Heart left ventricle (tissue), 13 donors: ENCODE measurements around the gene UGT1A7.

Experiments
- POLR2A ChIP-seq, 2 donors: fragments of 450-650 bp; IDR thresholded peaks; one replicate each; pipeline ENCODE4 v1.6.1; 2017; ENCODE audit warnings: antibody characterized with exemption in 2 of 2, mild to moderate bottlenecking in 2 of 2, moderate library complexity in 2 of 2
- TF ChIP-seq, protein P1 (sequence below), 12 donors: fragments of 200-600 bp; sonication (generic) in 4 of 12; IDR thresholded peaks; one replicate each; pipeline versions ENCODE4 v1.5.0 to v1.8.0; 2018 to 2022; ENCODE audit warnings: antibody characterized with exemption in 12 of 12, mild to moderate bottlenecking in 5 of 12
- donor health status: ischemic (EF 13 %, LVEDD 7.1; RV severe dilation, severe dysfunction).
- donor health status: DM: no; HTN: yes; CAD: no.
- donor health status: DM: no; HTN: no; CAD: no.
- donor health status: ischemic (EF 25% LVEDD 6.9; RV normal size, moderate dysfunction).
- donor health status: ischemic (EF 25% LVEDD 5.7; RV mildly dilated, moderate dysfunction).
- donor health status: ischemic (EF 35%, LVEDD 5.7; RV mildly dilated, moderate dysfunction).
- donor health status: nonischemic (EF 11% LVEDD 7.7; RV severe dilation, severe dysfunction).
- donor health status: DM: yes; HTN: yes; CAD: no.
- donor health status: PGD.
- donor health status: ischemic (EF 29% LVEDD 5.4; RV normal size, mild dysfunction).
- donor health status: nonischemic (EF 23%, LVEDD 6.1; RV moderate dilation, normal function).

DNA sequence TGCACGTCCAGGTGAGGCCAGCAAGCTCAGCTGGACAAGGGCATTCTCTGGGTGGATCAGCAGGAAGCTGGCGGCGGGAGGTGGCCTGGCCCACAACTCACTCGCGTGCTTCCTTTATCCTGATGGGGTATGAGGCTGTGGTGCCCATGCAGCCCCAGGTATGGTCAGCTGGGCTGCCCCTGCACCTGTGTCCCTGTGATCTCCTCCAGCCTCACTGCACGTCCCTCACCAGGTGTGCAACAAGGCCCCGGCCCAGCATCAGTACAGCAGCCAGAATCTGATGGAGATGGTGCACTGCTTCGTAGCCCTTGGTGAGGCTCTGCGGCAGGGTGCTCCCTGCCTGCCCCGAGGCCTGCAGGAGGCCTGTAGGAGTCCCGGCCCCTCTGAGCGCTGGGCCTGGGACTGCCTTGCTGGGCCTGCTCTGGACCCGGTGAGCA is 114.1 kb downstream of the UGT1A7 start:
- TF ChIP-seq POLR2A (IDR thresholded peaks at IDR 0.05), result no peak
- TF ChIP-seq, protein P1, sequence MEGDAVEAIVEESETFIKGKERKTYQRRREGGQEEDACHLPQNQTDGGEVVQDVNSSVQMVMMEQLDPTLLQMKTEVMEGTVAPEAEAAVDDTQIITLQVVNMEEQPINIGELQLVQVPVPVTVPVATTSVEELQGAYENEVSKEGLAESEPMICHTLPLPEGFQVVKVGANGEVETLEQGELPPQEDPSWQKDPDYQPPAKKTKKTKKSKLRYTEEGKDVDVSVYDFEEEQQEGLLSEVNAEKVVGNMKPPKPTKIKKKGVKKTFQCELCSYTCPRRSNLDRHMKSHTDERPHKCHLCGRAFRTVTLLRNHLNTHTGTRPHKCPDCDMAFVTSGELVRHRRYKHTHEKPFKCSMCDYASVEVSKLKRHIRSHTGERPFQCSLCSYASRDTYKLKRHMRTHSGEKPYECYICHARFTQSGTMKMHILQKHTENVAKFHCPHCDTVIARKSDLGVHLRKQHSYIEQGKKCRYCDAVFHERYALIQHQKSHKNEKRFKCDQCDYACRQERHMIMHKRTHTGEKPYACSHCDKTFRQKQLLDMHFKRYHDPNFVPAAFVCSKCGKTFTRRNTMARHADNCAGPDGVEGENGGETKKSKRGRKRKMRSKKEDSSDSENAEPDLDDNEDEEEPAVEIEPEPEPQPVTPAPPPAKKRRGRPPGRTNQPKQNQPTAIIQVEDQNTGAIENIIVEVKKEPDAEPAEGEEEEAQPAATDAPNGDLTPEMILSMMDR (IDR thresholded peaks at IDR 0.05), result no peak
